WTC11 (cell line): Measurements from ENCODE around the gene UNC13C. TPM values are rescaled to one million over a fixed set of nuclear protein-coding genes. Genes with fewer than 3 reads are reported as not detected.

Source experiments
- ATAC-seq: fragments of 200-7000 bp; cut with Tn5 transposase; 2 replicates; pipeline ENCODE4 v1.10.0; 2021; ENCODE audit warnings: mild to moderate bottlenecking, moderate library complexity
- CTCF ChIA-PET: fragments of 300-600 bp; sonication (Branson Sonifier 250); formaldehyde crosslinking; loops from one replicate; lab custom pipeline; 2021; ENCODE audit warnings: antibody characterized with exemption; lab: Charles Lee
- POLR2A ChIA-PET: fragments of 350-600 bp; sonication (Branson Sonifier 250); formaldehyde crosslinking; loops from one replicate; lab custom pipeline; 2021; ENCODE audit warnings: antibody characterized with exemption; lab: Charles Lee
- DNase-seq: peaks from one replicate; pipeline ENCODE4 v3.0.0; 2021; ENCODE audit warnings: low spot score
- H3K27ac Mint-ChIP-seq: 2 replicates; pipeline ENCODE4 v1.8.0; 2021; ENCODE audit warnings: mixed read lengths
- H3K27me3 Mint-ChIP-seq: 2 replicates; pipeline ENCODE4 v1.8.0; 2021; ENCODE audit warnings: low read depth, mild to moderate bottlenecking, moderate library complexity, mixed read lengths
- H3K36me3 Mint-ChIP-seq: 2 replicates; pipeline ENCODE4 v1.8.0; 2021; ENCODE audit warnings: mixed read lengths
- H3K4me1 Mint-ChIP-seq: 2 replicates; pipeline ENCODE4 v1.8.0; 2022; ENCODE audit warnings: mixed read lengths
- H3K4me3 Mint-ChIP-seq: 2 replicates; pipeline ENCODE4 v1.8.0; 2021; ENCODE audit warnings: mild to moderate bottlenecking, moderate library complexity, mixed read lengths
- H3K9me3 Mint-ChIP-seq: 2 replicates; pipeline ENCODE4 v1.8.0; 2021; ENCODE audit warnings: mixed read lengths
- ARID4B ChIP-seq: sonication (generic); formaldehyde crosslinking; IDR thresholded peaks from 2 replicates; pipeline ENCODE4 v1.8.0; 2023; ENCODE audit warnings: missing genetic modification reagents, mild to moderate bottlenecking, borderline replicate concordance
- ATF6 ChIP-seq: sonication (generic); formaldehyde crosslinking; IDR thresholded peaks from 2 replicates; pipeline ENCODE4 v1.8.1; 2023; ENCODE audit warnings: mild to moderate bottlenecking, missing genetic modification reagents
- E2F4 ChIP-seq: sonication (generic); formaldehyde crosslinking; IDR thresholded peaks from 2 replicates; pipeline ENCODE4 v1.8.1; 2022; ENCODE audit warnings: low read depth, mild to moderate bottlenecking, moderate library complexity, missing genetic modification reagents, borderline replicate concordance
- E2F5 ChIP-seq: sonication (generic); formaldehyde crosslinking; IDR thresholded peaks from 2 replicates; pipeline ENCODE4 v1.8.1; 2022; ENCODE audit warnings: mild to moderate bottlenecking, moderate library complexity, missing genetic modification reagents
- FOXK1 ChIP-seq: sonication (generic); formaldehyde crosslinking; IDR thresholded peaks from 2 replicates; pipeline ENCODE4 v1.8.0; 2022; ENCODE audit warnings: mild to moderate bottlenecking, moderate library complexity, missing genetic modification reagents
- FOXP1 ChIP-seq: sonication (generic); formaldehyde crosslinking; IDR thresholded peaks from 2 replicates; pipeline ENCODE4 v1.8.0; 2022; ENCODE audit warnings: missing genetic modification reagents, mild to moderate bottlenecking, moderate library complexity, borderline replicate concordance
- HMGA2 ChIP-seq: fragments of 250-450 bp; sonication (Bioruptor Pico); IDR thresholded peaks from 2 replicates; pipeline ENCODE4 v1.4.0; 2021; ENCODE audit warnings: mild to moderate bottlenecking, moderate library complexity
- KAT7 ChIP-seq: sonication (generic); formaldehyde crosslinking; IDR thresholded peaks from 2 replicates; pipeline ENCODE4 v1.8.1; 2023; ENCODE audit warnings: missing genetic modification reagents, mild to moderate bottlenecking, borderline replicate concordance
- OVOL2 ChIP-seq: fragments of 250-450 bp; sonication (Bioruptor Pico); IDR thresholded peaks from 2 replicates; pipeline ENCODE4 v1.9.0; 2021; ENCODE audit warnings: mild to moderate bottlenecking, borderline replicate concordance
- RELA ChIP-seq: sonication (generic); formaldehyde crosslinking; IDR thresholded peaks from 2 replicates; pipeline ENCODE4 v1.8.1; 2022; ENCODE audit warnings: missing genetic modification reagents, mild to moderate bottlenecking, borderline replicate concordance
- TEAD4 ChIP-seq: sonication (generic); formaldehyde crosslinking; IDR thresholded peaks from 2 replicates; pipeline ENCODE4 v1.8.0; 2022; ENCODE audit warnings: mild to moderate bottlenecking, missing genetic modification reagents
- USF1 ChIP-seq: sonication (generic); formaldehyde crosslinking; IDR thresholded peaks from 2 replicates; pipeline ENCODE4 v1.8.0; 2022; ENCODE audit warnings: mild to moderate bottlenecking, missing genetic modification reagents
- USF2 ChIP-seq: sonication (generic); formaldehyde crosslinking; IDR thresholded peaks from 2 replicates; pipeline ENCODE4 v1.8.1; 2023; ENCODE audit warnings: mild to moderate bottlenecking, missing genetic modification reagents, moderate library complexity
- ZNF138 ChIP-seq: sonication (generic); formaldehyde crosslinking; conservative IDR thresholded peaks from 2 replicates; pipeline ENCODE4 v1.8.1; 2022; ENCODE audit warnings: mild to moderate bottlenecking, moderate library complexity, missing genetic modification reagents
- ZNF263 ChIP-seq: sonication (generic); formaldehyde crosslinking; IDR thresholded peaks from 2 replicates; pipeline ENCODE4 v1.8.1; 2022; ENCODE audit warnings: low read depth, mild to moderate bottlenecking, moderate library complexity, missing genetic modification reagents
- ZNF416 ChIP-seq: fragments of 250-450 bp; sonication (Bioruptor Pico); IDR thresholded peaks from 2 replicates; pipeline ENCODE4 v1.9.0; 2021; ENCODE audit warnings: mild to moderate bottlenecking, inconsistent platforms
- ZNF671 ChIP-seq: fragments of 250-450 bp; sonication (Bioruptor Pico); IDR thresholded peaks from 2 replicates; pipeline ENCODE4 v1.8.0; 2021; ENCODE audit warnings: mild to moderate bottlenecking
- total RNA-seq: library from RNA; stranded (reverse); gene quantifications from 3 replicates; pipeline ENCODE4 v1.2.3, GENCODE V29; 2021
- TF ChIP-seq, protein P1 (sequence below): sonication (generic); formaldehyde crosslinking; IDR thresholded peaks from 2 replicates; pipeline ENCODE4 v1.8.1; 2022; ENCODE audit warnings: mild to moderate bottlenecking, missing genetic modification reagents, moderate library complexity, borderline replicate concordance
- TF ChIP-seq, protein P2 (sequence below): sonication (generic); formaldehyde crosslinking; IDR thresholded peaks from 2 replicates; pipeline ENCODE4 v1.8.1; 2022; ENCODE audit warnings: low read depth, missing genetic modification reagents, borderline replicate concordance
- TF ChIP-seq, protein P3 (sequence below): sonication (generic); formaldehyde crosslinking; IDR thresholded peaks from 2 replicates; pipeline ENCODE4 v1.8.1; 2022; ENCODE audit warnings: missing genetic modification reagents, borderline replicate concordance

The UNC13C gene
- total RNA-seq, 1 experiment from 2014 or later, result 0.07 TPM

GRCh38 chr15:54675241-54675640 is 697.0 kb downstream of the UNC13C start:
- Mint-ChIP-seq H3K27me3 (no peaks in the 10 kb centered on the region), H3K36me3 (peaks cover 28% of the 10 kb centered on the region), H3K4me3 (no peak overlapping the region), H3K9me3 (peaks cover 42% of the 10 kb centered on the region), H3K4me1 (no peaks in the 10 kb centered on the region), H3K27ac (no peak overlapping the region)
- ChIA-PET CTCF (no interaction called here), POLR2A (no interaction called here)
- TF ChIP-seq USF2 (CRISPR knock-in tag), result no peak
- TF ChIP-seq OVOL2 (CRISPR knock-in tag), result no peak
- TF ChIP-seq, protein P1, sequence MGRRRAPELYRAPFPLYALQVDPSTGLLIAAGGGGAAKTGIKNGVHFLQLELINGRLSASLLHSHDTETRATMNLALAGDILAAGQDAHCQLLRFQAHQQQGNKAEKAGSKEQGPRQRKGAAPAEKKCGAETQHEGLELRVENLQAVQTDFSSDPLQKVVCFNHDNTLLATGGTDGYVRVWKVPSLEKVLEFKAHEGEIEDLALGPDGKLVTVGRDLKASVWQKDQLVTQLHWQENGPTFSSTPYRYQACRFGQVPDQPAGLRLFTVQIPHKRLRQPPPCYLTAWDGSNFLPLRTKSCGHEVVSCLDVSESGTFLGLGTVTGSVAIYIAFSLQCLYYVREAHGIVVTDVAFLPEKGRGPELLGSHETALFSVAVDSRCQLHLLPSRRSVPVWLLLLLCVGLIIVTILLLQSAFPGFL (CRISPR knock-in tag), result no peak
- no peak for TF ChIP-seq E2F4
- TF ChIP-seq ATF6 (CRISPR knock-in tag), result no peak
- TF ChIP-seq, protein P2, sequence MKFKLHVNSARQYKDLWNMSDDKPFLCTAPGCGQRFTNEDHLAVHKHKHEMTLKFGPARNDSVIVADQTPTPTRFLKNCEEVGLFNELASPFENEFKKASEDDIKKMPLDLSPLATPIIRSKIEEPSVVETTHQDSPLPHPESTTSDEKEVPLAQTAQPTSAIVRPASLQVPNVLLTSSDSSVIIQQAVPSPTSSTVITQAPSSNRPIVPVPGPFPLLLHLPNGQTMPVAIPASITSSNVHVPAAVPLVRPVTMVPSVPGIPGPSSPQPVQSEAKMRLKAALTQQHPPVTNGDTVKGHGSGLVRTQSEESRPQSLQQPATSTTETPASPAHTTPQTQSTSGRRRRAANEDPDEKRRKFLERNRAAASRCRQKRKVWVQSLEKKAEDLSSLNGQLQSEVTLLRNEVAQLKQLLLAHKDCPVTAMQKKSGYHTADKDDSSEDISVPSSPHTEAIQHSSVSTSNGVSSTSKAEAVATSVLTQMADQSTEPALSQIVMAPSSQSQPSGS (CRISPR knock-in tag), result no peak
- no peak for TF ChIP-seq HMGA2
- TF ChIP-seq FOXK1 (CRISPR knock-in tag), result no peak
- no peak for TF ChIP-seq ZNF138 (CRISPR knock-in tag)
- no peak for TF ChIP-seq ZNF263 (CRISPR knock-in tag)
- TF ChIP-seq KAT7 (CRISPR knock-in tag), result no peak
- TF ChIP-seq E2F5 (CRISPR knock-in tag), result no peak
- TF ChIP-seq, protein P3, sequence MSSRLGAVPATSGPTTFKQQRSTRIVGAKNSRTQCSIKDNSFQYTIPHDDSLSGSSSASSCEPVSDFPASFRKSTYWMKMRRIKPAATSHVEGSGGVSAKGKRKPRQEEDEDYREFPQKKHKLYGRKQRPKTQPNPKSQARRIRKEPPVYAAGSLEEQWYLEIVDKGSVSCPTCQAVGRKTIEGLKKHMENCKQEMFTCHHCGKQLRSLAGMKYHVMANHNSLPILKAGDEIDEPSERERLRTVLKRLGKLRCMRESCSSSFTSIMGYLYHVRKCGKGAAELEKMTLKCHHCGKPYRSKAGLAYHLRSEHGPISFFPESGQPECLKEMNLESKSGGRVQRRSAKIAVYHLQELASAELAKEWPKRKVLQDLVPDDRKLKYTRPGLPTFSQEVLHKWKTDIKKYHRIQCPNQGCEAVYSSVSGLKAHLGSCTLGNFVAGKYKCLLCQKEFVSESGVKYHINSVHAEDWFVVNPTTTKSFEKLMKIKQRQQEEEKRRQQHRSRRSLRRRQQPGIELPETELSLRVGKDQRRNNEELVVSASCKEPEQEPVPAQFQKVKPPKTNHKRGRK (CRISPR knock-in tag), result no peak
- ATAC-seq, result no peak
- no peak for DNase-seq

DNA sequence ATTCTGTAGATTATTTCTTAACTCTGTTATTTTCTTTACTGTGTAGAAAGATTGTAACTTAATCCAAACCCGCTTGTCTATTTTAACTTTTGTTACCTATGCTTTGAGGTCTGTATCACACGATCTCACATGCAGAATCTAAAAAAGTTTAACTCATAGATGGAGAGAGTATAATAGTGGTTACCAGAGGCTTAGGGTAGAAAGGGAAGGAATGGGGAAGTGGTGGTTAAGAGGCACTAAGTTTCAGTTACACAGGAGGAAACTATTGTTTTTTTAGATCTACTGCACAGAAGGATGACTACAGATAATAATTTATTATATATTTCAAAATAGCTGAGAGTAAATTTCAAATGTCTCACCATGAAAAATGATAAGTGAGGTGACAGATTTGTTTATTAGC is 703.3 kb downstream of the UNC13C start:
- H3K4me3 Mint-ChIP-seq, result no peak overlapping the region
- H3K27me3 Mint-ChIP-seq, result no peaks in the 10 kb centered on the region
- ChIA-PET POLR2A (no interaction called here), CTCF (no interaction called here)
- H3K9me3 Mint-ChIP-seq, result no peaks in the 10 kb centered on the region
- no peak for DNase-seq
- TF ChIP-seq ZNF671 (CRISPR knock-in tag) (no peak), ZNF416 (CRISPR knock-in tag) (no peak), USF1 (CRISPR knock-in tag) (no peak), TEAD4 (CRISPR knock-in tag) (no peak), FOXP1 (CRISPR knock-in tag) (no peak), HMGA2 (no peak), RELA (no peak), ARID4B (CRISPR knock-in tag) (no peak)
- no peaks in the 10 kb centered on the region for H3K36me3 Mint-ChIP-seq
- no peaks in the 10 kb centered on the region for H3K4me1 Mint-ChIP-seq
- no peak overlapping the region for H3K27ac Mint-ChIP-seq
- no peak for ATAC-seq
